ENCODE data around the gene SP4.

- TF ChIP-seq CTCF (IDR thresholded peaks at IDR 0.05) (no peak), POLR2A (IDR thresholded peaks at IDR 0.05) (no peak)
These were observed 41.1 kb downstream of the SP4 start for GRCh38 chr7:21468969-21469368.
